ENCODE data around the gene TIMM44. TPM values are rescaled to one million over a fixed set of nuclear protein-coding genes. Genes with fewer than 3 reads are reported as not detected.

Gene TIMM44
- polyA plus RNA-seq, 3 donors, result 9.5 to 33.2 (median 10.4) TPM

DNA sequence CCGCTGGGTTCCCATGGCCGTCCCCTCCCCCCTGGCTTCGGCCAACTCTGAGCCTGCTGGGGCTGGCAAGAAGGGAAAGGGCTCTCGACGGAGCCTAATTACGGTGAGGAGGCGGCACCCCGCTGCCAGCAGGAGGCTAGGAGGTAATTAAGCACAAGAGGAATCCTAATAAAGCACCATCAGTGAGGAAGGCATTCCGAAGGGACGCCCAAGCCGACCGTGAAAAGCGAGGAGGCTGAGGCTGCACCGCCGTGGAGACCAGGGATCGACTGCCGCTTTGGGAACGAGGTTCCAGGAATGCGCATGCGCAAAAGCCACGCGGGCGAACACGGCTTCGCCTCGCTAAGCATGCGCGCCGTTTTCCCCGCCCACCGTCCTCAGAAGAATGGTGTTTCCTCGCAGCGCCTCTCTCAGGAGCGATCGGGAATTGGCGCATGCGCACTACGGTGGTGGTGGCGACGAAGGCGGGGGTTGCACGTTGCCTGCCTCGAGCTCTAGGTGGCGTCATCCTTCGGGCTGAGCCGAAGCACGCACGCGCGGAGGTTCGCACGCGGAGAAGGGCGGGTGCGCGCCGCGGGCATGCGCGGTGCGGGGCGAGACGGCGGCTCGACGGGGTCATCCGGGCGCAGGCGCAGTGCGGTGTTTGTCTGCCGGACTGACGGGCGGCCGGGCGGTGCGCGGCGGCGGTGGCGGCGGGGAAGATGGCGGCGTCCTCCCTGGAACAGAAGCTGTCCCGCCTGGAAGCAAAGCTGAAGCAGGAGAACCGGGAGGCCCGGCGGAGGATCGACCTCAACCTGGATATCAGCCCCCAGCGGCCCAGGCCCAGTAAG, 40.0 kb downstream of the TIMM44 start, which contains the start of gene MAP2K7:
MAP2K7 (plus strand) TSS at position 634 of the 830 bp plus-strand sequence; CDS start at position 702, 68 bp downstream.
- Mint-ChIP-seq H3K36me3 (peaks cover 14 to 28% of the 10 kb centered on the region in 2 donors), H3K4me3 (peak within 1 kb of the TSS; percentile 81 to 87), H3K9me3 (peaks cover 0 to 3% (median 0%) of the 10 kb centered on the region in 7 donors), H3K4me1 (peaks cover 24% of the 10 kb centered on the region), H3K27ac (peak within 1 kb of the TSS; percentile 85 to 94 (median 88)), H3K27me3 (ENCODE audit: low read depth in 3 of 3) (peaks cover 0 to 3% (median 3%) of the 10 kb centered on the region in 3 donors)
- WGBS (ENCODE audit: insufficient coverage), result under 1% methylated on average over 80 of the region's 89 CpGs
- TF ChIP-seq CTCF (IDR thresholded peaks at IDR 0.05), result peak; percentile 45
- H3K4me2 ChIP-seq (replicated peaks; ENCODE audit: extremely low read depth, low read length, poor library complexity, severe bottlenecking), result peak within 1 kb of the TSS; percentile 90
- H3K27ac ChIP-seq (ENCODE audit: low read depth in 1 of 2, low read length in 2 of 2), result peak within 1 kb of the TSS; percentile 61 to 78
- peak within 1 kb of the TSS; percentile 61 to 88 (median 85) for H3K4me3 ChIP-seq (replicated peaks in 1 of 3; ENCODE audit: low read depth in 2 of 3, low read length in 3 of 3)
- H4K20me1 ChIP-seq (ENCODE audit: insufficient read depth, low read length), result peaks cover 43% of the 10 kb centered on the region
- intact Hi-C loops (cut with micrococcal nuclease), result loop anchor here (1.0 to 10.0 kb wide), 3 partner anchors 15 to 269 kb away; partner anchors contain the start of genes PCP2 (in 1 of the 2), SNAPC2 (in 1 of the 2) and STXBP2 (in 1 of the 2)
- no peaks in the 10 kb centered on the region for H3K9me3 ChIP-seq (replicated peaks in 1 of 2; ENCODE audit: control insufficient read depth in 1 of 2, insufficient read depth in 1 of 2, low read length in 2 of 2)
- peaks cover 19 to 26% of the 10 kb centered on the region in 2 donors for H3K4me1 ChIP-seq (ENCODE audit: control insufficient read depth in 1 of 2, insufficient read depth in 2 of 2, low read length in 2 of 2)
- H3K79me2 ChIP-seq (ENCODE audit: insufficient read depth, low read length), result peaks cover 39% of the 10 kb centered on the region
- H3K9ac ChIP-seq (ENCODE audit: insufficient read depth, low read length, poor library complexity, severe bottlenecking), result peak within 1 kb of the TSS; percentile 74
- H3K27me3 ChIP-seq (ENCODE audit: control insufficient read depth in 2 of 2, insufficient read depth in 2 of 2, low read length in 2 of 2), result no peaks in the 10 kb centered on the region
- DNase-seq, result peak; percentile 99 to 100 (median 100)
- H3K36me3 ChIP-seq (replicated peaks in 1 of 2; ENCODE audit: control insufficient read depth in 1 of 2, insufficient read depth in 2 of 2, low read length in 2 of 2), result peaks cover 12 to 14% of the 10 kb centered on the region in 2 donors
- H2AFZ ChIP-seq (ENCODE audit: insufficient read depth, low read depth, low read length, poor library complexity, severe bottlenecking), result peak within 1 kb of the TSS; percentile 83

- Histone ChIP-seq H3K27me3 (ENCODE audit: control insufficient read depth in 2 of 2, insufficient read depth in 2 of 2, low read length in 2 of 2) (no peaks in the 10 kb centered on the region), H3K9me3 (replicated peaks in 1 of 2; ENCODE audit: control insufficient read depth in 1 of 2, insufficient read depth in 1 of 2, low read length in 2 of 2) (no peaks in the 10 kb centered on the region), H3K79me2 (ENCODE audit: insufficient read depth, low read length) (peaks cover 38% of the 10 kb centered on the region), H3K4me3 (replicated peaks in 1 of 3; ENCODE audit: low read depth in 2 of 3, low read length in 3 of 3) (peak overlapping the region; percentile 12 to 88 (median 54)), H4K20me1 (ENCODE audit: insufficient read depth, low read length) (peaks cover 37% of the 10 kb centered on the region), H3K27ac (ENCODE audit: low read depth in 1 of 2, low read length in 2 of 2) (peak overlapping the region; percentile 28 to 50), H2AFZ (ENCODE audit: insufficient read depth, low read depth, low read length, poor library complexity, severe bottlenecking) (peak overlapping the region; percentile 83), H3K4me1 (ENCODE audit: control insufficient read depth in 1 of 2, insufficient read depth in 2 of 2, low read length in 2 of 2) (peaks cover 19 to 26% of the 10 kb centered on the region in 2 donors), H3K4me2 (replicated peaks; ENCODE audit: extremely low read depth, low read length, poor library complexity, severe bottlenecking) (peak overlapping the region; percentile 67), H3K36me3 (replicated peaks in 1 of 2; ENCODE audit: control insufficient read depth in 1 of 2, insufficient read depth in 2 of 2, low read length in 2 of 2) (peaks cover 12% of the 10 kb centered on the region in 2 donors), H3K9ac (ENCODE audit: insufficient read depth, low read length, poor library complexity, severe bottlenecking) (peak overlapping the region; percentile 23)
- WGBS (ENCODE audit: insufficient coverage), result 30% methylated on average over 7 of the region's 20 CpGs
- no peak for TF ChIP-seq CTCF (IDR thresholded peaks at IDR 0.05)
- Mint-ChIP-seq H3K36me3 (peaks cover 14 to 28% of the 10 kb centered on the region in 2 donors), H3K9me3 (peaks cover 0 to 3% (median 0%) of the 10 kb centered on the region in 7 donors), H3K27me3 (ENCODE audit: low read depth in 3 of 3) (peaks cover 0 to 3% (median 3%) of the 10 kb centered on the region in 3 donors), H3K4me3 (peak overlapping the region; percentile 78 to 87), H3K27ac (peak overlapping the region in 6 of 7 donors; percentile 79 to 92 (median 82)), H3K4me1 (peaks cover 24% of the 10 kb centered on the region)
- no peak for DNase-seq
- intact Hi-C loops (cut with micrococcal nuclease), result loop anchor here (1.0 to 10.0 kb wide), 2 partner anchors 17 to 268 kb away; partner anchors contain the start of genes PCP2 (in 1 of the 2), SNAPC2 (in 1 of the 2) and STXBP2 (in 1 of the 2)
Observed at GRCh38 chr19:7902796-7903243, 40.6 kb downstream of the TIMM44 start.

All from CD14-positive monocyte (primary cell).